Middle frontal gyrus (tissue), 1 donor: ENCODE results near the gene NKG7.

Experiments used
- DNase-seq: peaks from one replicate; pipeline ENCODE4 v3.0.0-alpha.2; 2015; ENCODE audit warnings: low spot score; ENCODE audit errors: extremely low spot score

Gene NKG7

GRCh38 chr19:51338563-51339312 lies 33.7 kb downstream of the NKG7 start:
- DNase-seq, result no peak

DNA sequence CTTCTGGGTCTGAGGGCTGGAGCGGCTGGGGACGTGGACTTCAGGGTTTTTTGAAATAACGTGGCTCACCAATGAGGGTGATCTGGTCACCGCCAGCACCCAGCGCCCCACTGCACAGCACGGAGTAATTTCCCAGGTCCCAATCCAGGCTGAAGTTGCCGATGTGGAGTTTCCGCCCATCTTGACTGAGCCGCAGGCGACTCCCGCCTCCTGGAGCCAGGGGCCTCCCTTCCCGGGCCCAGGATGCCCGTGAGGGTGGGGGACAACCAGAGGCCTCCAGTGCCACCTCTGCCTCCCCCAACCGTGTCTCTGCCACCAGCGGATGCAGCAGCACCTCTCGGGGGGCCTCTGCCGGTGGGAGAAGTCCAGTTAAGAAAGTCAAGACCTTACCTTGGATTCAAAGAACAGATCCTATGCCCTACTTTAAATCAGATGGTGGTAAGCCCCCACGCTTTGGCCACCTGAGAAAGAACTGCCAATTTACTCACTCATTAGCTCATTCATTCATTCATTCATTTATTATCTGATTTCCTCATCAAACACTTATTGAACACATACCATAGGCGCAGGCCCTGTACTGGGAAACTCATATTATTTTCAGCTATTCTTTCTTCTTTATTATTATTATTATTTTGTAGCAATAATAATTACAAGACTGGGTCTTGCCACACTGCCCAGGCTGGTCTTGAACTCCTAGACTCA lies 34.4 kb downstream of the NKG7 start:
- DNase-seq, result no peak

GRCh38 chr19:51337141-51337860 lies 35.2 kb downstream of the NKG7 start:
- no peak for DNase-seq

- no peak for DNase-seq
These were observed 38.5 kb downstream of the NKG7 start for GRCh38 chr19:51333836-51334460.

DNA sequence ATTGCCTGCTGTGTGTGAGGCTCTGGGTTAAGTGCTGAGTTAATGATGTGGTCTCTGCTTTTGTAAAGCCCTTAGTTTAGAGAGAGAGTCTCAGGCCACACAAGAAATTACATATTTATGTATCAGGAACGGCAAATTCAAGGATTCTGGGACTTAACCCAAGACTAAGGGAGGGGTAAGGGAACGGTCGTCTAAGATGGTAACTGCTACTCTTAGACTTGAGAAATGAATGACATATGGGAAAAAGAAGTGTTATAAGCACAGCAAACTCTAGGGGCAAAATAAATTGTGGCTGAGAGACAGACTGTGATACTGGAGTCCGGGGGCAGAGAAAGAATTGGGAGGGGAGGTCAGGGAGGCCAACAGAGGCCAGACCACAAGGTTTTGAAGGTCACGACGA lies 40.7 kb downstream of the NKG7 start:
- no peak for DNase-seq

GRCh38 chr19:51331193-51331592 lies 41.3 kb downstream of the NKG7 start:
- DNase-seq, result no peak

- no peak for DNase-seq
These were observed 42.1 kb downstream of the NKG7 start for GRCh38 chr19:51330366-51330765.

- DNase-seq, result no peak
These were observed 43.0 kb downstream of the NKG7 start for GRCh38 chr19:51329411-51329810.

- no peak for DNase-seq
These were observed 45.1 kb downstream of the NKG7 start for GRCh38 chr19:51327066-51328001.

GRCh38 chr19:51326216-51327065 lies 46.0 kb downstream of the NKG7 start:
- DNase-seq, result no peak

DNA sequence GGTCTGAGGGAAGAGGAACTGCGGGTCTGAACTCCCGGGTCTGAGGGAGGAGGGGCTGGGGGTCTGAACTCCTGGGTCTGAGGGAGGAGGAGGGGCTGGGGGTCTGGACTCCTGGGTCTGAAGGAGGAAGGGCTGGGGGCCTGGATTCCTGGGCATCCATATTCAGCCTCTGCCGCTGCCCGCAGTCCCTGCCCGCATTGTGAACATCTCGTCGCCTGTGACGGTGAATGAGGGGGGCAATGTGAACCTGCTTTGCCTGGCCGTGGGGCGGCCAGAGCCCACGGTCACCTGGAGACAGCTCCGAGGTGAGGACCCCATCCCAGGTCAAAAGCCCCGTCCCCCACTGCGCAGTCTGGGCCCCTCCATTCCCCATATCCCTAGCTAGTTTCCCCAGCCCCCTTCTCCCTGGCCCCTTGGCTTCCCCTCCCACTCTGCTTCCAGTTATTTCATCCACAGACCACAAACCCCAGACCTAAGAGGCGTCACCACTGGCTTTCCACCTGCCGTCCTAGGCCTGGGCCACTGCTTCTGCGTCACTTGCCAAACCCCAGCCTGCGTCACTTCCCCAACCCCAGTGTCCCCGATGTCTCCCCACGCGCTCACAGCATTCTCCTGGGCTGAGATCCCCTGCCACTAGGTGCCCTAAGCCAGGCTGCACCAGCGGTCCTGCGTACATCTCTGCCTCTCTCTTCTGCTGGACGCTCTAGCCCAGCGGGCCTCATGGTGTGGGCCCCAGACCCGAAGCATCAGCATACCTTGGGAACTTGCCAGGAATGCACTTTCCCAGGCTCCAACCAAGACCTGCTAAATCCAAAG lies 47.1 kb downstream of the NKG7 start:
- no peak for DNase-seq

DNA sequence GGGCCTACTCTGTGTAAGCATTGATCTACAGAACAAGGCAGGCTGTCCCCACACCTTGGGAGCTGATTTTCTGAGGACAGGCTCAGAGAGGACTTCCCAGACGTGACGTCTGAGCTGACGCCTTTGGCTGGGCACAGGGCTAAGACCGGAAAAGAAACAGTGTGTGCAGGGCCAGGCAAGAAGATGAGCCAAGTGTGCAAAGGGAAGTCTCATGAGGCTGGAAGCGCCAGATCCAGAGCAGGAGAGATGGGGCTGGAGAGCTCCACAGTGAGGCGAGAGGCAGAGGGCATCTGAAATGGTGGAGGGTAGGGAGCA lies 48.3 kb downstream of the NKG7 start:
- no peak for DNase-seq

DNA sequence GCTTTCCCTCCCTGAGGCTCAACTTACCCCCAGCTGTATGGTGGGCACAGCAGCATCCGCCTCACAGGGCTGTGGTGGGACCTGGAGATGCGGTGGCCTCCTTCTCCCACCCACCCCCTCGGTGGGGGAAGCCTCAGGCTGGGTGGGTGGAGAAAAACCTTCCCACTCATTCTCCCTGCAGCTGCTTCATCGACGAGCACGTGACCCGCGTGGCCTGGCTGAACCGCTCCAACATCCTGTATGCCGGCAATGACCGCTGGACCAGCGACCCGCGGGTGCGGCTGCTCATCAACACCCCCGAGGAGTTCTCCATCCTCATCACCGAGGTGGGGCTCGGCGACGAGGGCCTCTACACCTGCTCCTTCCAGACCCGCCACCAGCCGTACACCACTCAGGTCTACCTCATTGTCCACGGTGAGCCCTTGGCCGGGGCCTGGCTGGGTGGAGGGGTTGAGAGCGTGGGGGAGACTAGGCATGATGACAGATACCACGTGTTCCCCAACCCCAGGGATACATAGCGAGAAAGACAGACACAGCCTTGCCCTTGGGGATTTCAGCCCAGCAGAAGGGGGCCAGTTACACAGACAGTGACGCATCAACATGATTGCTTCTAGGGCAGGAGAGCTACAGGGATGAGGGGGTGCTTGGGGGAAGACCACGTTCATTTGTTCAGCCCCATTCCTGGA lies 48.8 kb downstream of the NKG7 start:
- DNase-seq, result no peak

GRCh38 chr19:51321799-51322198 lies 50.7 kb downstream of the NKG7 start:
- no peak for DNase-seq
